PFSK-1 (cell line): Measurements from ENCODE around the gene SYNE1.

ENCODE experiments used
- FOXP2 ChIP-seq: optimal IDR thresholded peaks from 2 replicates; pipeline ENCODE3; 2011; ENCODE audit warnings: borderline replicate concordance, control low read depth, inconsistent platforms; ENCODE audit not compliant: insufficient read depth; ENCODE audit errors: extremely low read length, extremely low read depth
- POLR2AphosphoS5 ChIP-seq: IDR thresholded peaks from 2 replicates; pipeline ENCODE4 v1.6.1; 2012; ENCODE audit warnings: low read depth, mild to moderate bottlenecking, control low read depth, low read length, moderate library complexity
- SIN3A ChIP-seq: IDR thresholded peaks from 2 replicates; pipeline ENCODE4 v1.6.1; 2012; ENCODE audit warnings: mild to moderate bottlenecking, low read length, moderate library complexity, borderline replicate concordance; ENCODE audit not compliant: insufficient read depth
- TAF1 ChIP-seq: IDR thresholded peaks from 2 replicates; pipeline ENCODE4 v1.6.1; 2012; ENCODE audit warnings: low read length, control low read depth, borderline replicate concordance; ENCODE audit not compliant: insufficient read depth
- TF ChIP-seq, protein P1 (sequence below), 2 experiments: IDR thresholded peaks; 2 replicates each; pipeline versions ENCODE4 v1.6.1 to v1.8.0; 2011 to 2012; ENCODE audit warnings: low read depth in 2 of 2, low read length in 2 of 2, control low read depth in 1 of 2, inconsistent platforms in 1 of 2, mild to moderate bottlenecking in 1 of 2, moderate library complexity in 1 of 2; ENCODE audit not compliant: insufficient read depth in 1 of 2

DNA sequence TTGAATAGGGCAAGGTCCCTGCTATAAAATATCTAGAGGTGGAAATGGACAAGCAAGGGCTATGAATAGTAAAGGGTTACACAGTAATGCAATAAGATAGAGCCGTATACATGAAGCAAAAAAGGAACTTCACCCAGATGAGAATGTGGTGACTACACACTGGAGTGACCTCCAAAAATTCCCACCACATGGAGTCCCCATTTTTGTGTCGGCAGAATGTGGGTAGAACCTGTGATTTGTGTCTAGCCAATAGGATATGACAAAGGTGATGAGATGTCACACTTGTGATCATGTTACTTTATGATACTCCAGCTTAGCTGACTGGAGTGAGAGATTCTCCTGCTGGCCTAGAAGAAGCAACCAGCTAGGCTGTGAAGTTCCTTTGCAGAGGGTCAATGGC is 96.8 kb downstream of the SYNE1 start:
- TF ChIP-seq TAF1 (no peak), POLR2AphosphoS5 (no peak), SIN3A (no peak), FOXP2 (no peak)
- TF ChIP-seq, protein P1, sequence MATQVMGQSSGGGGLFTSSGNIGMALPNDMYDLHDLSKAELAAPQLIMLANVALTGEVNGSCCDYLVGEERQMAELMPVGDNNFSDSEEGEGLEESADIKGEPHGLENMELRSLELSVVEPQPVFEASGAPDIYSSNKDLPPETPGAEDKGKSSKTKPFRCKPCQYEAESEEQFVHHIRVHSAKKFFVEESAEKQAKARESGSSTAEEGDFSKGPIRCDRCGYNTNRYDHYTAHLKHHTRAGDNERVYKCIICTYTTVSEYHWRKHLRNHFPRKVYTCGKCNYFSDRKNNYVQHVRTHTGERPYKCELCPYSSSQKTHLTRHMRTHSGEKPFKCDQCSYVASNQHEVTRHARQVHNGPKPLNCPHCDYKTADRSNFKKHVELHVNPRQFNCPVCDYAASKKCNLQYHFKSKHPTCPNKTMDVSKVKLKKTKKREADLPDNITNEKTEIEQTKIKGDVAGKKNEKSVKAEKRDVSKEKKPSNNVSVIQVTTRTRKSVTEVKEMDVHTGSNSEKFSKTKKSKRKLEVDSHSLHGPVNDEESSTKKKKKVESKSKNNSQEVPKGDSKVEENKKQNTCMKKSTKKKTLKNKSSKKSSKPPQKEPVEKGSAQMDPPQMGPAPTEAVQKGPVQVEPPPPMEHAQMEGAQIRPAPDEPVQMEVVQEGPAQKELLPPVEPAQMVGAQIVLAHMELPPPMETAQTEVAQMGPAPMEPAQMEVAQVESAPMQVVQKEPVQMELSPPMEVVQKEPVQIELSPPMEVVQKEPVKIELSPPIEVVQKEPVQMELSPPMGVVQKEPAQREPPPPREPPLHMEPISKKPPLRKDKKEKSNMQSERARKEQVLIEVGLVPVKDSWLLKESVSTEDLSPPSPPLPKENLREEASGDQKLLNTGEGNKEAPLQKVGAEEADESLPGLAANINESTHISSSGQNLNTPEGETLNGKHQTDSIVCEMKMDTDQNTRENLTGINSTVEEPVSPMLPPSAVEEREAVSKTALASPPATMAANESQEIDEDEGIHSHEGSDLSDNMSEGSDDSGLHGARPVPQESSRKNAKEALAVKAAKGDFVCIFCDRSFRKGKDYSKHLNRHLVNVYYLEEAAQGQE (IDR thresholded peaks at IDR 0.05; ENCODE audit: insufficient read depth in 1 of 2, low read depth in 2 of 2, low read length in 2 of 2) = no peak
